Activated CD8-positive, alpha-beta memory T cell treated with anti-CD3 and anti-CD28 coated beads, Interleukin-2, amount 50 U/mL, for 1 hour (primary cell): ENCODE measurements around the gene ELK4.

Experiments
- DNase-seq: peaks from one replicate; pipeline ENCODE4 v3.0.0-alpha.2; 2020; ENCODE audit errors: extremely low read depth

Gene ELK4, protein sequence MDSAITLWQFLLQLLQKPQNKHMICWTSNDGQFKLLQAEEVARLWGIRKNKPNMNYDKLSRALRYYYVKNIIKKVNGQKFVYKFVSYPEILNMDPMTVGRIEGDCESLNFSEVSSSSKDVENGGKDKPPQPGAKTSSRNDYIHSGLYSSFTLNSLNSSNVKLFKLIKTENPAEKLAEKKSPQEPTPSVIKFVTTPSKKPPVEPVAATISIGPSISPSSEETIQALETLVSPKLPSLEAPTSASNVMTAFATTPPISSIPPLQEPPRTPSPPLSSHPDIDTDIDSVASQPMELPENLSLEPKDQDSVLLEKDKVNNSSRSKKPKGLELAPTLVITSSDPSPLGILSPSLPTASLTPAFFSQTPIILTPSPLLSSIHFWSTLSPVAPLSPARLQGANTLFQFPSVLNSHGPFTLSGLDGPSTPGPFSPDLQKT

GRCh38 chr1:205631768-205632668 lies at the start of gene ELK4:
TSS of gene ELK4 (minus strand) at chr1:205632011. CDS start at chr1:205623882, 8,129 bp downstream.
- peak; percentile 99 for DNase-seq

DNA sequence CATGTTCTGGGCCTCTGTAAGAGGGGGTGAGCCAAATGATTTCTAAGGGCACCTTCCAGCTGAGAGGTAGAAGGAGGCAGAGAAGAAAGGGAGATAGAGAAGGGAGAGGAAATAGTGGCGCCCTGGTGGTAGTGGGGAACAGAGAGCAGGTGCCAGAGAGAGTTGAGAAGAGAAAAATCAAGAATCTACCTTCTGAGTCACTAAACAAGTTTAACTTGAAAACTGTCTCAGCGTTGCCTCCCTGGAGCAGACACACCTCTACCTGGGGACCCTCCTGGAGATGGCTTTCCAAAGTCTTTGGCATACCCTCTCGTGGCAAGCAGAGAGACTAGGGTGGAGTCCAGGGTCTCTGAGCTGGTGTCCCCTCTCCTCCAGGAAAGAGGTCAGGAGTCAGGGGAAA lies 49.6 kb upstream of the ELK4 start:
- no peak for DNase-seq

DNA sequence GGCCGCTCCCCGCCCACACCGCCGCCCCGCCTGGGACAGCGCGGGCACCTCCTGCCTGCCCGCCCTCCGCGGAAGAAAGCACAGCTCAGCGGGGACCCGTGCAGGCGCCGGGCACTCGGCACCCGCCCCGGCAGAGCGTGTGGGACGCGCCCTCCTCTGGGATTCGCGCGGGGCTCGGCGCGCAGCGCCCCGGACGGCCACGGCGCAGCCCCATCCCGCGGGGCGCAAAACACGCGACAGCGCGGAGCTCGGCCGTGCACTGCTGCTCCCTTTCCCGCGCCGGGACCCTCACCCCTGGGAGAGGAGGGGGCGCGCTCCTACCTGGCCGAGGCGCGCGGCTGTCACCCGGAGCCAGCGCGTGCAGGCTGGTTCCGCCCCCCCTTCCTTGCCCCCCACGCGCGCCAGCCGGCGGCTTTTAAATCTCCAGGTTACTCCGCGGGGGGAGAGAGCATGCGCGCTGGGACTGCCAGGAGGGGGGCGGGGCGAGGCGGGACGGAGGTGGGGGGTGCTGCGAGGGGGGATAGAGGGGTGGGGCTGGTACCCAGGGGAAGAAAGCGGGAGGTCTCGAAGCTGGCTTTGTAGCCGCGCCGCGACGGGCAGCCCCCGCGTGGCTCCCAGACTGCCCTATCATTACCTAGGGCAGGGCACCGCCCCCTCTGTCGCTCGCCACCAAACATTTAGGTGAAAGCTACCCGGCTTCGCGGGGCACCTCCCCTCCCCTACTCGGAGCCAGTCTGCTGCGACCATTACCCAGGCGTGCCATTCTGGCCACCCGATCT lies 48.5 kb upstream of the ELK4 start, which contains the start of gene SLC45A3:
SLC45A3 (minus strand) TSS at position 437 of the 779 bp plus-strand sequence. CDS start 15,853 bp downstream, outside the sequence.
- no peak for DNase-seq

- no peak for DNase-seq
These were observed 46.7 kb upstream of the ELK4 start for GRCh38 chr1:205678286-205679111.

DNA sequence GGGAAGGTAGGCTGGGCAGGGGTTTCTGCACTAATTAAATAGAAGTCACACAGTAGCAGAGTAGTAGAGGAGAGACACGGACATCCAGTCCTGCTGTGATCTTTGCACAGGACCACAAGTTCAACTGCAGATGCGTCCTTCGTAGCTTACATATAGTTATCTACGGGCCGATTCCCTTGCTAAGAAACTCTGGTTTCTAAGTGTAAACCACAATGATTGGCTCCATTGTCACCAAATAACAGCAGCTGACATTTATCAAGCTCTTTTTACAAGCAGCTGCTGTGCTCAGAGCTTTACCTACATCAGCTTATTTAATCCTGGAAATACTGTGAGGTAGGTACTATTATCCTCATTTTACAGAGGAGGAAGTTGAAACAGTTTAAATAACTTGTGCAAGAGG lies 45.4 kb upstream of the ELK4 start:
- no peak for DNase-seq

- no peak for DNase-seq
These were observed 44.8 kb upstream of the ELK4 start for GRCh38 chr1:205676597-205676996.

DNA sequence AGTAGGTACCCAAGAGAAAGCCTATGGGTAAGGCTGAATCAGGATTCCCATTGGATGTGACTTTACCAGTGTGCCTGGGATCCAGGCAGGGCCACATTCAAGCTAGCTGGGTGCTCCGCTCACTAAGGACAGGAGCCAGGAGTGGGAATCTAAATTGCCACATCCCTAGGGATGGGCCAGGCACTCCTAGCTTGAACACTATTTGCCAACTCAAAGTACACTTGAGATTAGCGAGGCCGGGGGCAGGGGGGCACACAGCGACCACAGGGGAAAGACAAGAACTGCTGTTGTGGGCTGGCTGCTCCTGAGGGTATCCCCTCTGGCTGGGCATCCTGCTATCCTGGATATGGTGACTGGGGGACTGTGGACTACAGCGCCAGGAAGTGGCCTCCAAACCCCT lies 44.2 kb upstream of the ELK4 start:
- no peak for DNase-seq

- DNase-seq = no peak
These were observed 43.4 kb upstream of the ELK4 start for GRCh38 chr1:205675247-205675646.

DNA sequence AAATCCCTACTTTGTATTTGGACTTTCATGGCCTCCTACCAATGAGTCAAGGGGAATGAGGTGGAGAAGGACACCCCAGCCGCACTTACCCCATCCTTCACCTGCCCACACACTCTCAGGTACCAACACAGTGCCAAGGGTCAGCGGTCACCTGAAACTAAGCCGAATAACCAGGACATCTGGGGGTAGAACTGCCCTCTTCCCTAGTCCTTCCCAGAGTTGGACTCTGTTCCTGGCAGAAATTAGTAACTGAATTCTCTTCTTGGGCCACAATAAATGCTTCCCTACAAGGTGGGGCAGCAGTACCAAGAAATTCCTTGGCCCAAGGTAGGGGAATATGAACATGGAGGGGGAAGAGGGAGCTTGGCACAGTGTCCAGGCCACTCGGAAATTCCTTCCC lies 41.2 kb upstream of the ELK4 start:
- DNase-seq = no peak

DNA sequence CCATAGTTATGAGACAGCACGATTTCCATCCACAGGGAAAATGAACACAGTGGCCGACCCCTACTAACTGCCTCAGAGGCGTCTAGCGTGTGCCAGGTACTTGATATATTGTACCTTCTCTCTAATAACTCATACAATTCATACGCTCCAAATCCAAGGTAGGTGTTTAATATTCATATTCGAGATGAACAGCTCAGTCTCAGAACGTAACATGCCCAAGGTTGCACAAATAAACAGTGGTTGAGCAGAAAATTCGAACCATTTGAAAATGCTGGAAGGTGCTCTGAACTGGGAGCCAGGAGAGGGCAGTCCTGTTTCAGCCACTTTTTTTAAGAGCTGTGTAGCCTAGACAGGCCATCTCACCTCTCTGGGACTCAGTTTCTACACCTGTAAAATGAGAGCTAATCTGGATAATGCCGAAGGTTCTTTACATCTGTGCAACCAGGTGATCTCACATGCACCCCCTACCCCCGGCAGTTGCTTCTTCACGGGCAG lies 40.6 kb upstream of the ELK4 start:
- no peak for DNase-seq

GRCh38 chr1:205670611-205671430 lies 39.0 kb upstream of the ELK4 start:
- DNase-seq = no peak

DNA sequence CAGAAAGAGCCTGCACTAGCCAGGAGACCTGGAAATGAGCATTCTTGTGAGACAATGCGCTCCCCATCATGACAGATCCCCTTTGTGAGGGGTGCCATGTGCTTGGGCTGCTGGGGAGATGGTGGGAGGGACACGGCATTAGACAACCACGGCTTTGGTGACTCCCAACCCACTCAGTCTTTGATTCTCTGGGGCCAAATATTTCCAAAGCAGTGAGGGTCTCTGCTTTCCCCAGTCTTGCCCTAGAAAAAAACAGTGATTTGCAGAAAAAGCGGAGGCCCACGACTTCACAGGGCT lies 38.3 kb upstream of the ELK4 start:
- DNase-seq = no peak

DNA sequence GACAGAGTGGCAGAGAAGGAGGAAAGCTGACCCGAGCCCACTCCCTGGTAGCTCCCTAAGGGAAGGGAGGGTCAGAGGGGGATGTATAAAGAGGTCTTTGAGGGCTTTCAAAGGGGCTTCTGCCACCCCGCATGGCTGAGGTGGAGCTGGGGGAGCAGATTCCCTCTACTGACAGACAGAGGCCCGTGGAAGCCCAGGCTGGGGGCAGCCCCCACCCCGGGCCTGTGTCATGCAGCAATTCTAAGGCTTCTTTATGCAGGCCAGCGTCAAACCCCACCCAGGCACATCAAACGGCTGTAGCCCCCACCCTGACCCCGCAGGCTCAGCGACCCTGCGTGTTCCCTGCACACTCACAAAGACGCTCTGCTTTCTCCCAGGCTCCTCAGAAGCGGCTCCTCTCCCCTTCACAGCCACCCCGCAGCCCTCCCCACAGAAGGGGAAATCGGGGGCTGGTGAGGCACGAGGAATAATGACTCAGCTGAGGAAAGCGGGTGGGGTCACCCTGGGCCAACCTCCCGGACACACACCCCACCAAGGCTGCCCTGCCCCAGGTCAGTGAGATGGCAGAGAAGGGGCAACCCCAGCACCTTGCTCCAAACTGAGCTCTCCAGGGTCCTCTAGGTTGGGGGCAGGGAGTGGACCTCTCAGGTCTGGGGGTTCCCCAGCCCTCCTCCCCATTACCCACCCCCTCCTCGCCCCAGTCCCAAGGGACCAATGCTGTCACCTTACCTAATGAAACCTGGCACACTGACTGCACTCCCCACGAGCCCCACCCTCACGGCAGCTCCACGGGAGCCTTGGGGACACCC lies 37.7 kb upstream of the ELK4 start:
- DNase-seq = no peak

DNA sequence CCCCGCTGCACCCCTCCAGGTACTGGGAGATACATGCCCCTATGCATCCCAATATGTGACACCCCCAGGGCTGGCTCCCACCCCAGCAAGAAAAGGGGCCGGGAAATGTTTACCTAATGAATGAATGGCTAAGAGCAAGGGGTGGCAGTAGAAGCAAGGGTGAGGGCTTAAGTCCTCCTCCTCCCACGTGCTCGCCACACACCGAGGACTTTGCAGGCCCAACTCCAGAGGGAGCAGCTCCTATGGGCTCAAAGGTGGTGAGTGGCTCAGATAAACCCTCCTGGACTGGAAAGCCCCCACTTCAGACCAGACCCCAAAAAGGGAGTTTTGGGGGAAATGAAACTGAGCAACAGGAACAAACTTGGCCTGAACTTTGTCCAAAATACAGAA lies 37.1 kb upstream of the ELK4 start:
- DNase-seq = no peak

- DNase-seq = no peak
These were observed 36.3 kb upstream of the ELK4 start for GRCh38 chr1:205667909-205668643.

- no peak for DNase-seq
These were observed 34.8 kb upstream of the ELK4 start for GRCh38 chr1:205666372-205667166.

DNA sequence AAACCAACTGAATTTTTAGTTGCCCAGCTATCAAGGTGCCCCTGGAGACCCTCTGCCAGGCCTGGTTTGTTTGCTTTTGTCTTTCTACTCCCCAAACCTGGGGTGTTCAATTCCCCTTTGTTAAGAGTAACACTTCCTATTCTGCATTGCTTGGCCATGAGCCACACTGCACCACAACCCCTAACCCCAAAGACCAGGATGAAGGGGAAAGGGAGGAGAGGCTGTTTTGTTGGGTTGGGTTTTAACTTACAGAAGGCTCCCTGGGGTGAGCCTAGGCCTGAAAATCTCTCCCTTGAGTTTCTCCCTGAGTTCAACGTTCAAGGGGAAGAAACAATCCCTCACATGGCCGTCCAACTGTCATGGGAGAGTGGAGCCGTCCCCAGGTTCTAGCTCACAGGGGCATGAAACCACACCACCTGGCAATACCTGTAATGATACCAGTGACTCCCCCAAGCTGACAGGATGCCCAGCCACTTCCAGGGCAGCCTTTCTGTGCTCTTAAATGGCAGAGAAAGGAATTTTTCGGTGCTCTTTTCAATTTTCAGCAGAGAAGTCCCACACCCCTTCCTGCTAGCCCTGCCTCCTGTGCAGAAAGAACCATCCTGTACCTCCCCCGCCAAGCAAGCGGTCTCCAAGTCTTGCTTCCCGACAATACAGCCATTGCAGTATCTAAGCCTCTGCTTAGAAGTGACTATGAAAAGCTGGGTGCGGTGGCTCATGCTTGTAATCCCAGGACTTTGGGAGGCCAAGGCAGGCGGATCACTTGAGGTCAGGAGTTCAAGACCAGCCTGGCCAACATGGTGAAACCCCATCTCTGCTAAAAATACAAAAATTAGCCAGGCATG lies 33.6 kb upstream of the ELK4 start:
- no peak for DNase-seq
